Transverse colon (tissue), 4 donors: ENCODE measurements around the gene MAP3K14. TPM values are rescaled to one million over a fixed set of nuclear protein-coding genes. Genes with fewer than 3 reads are reported as not detected.

ENCODE experiments used
- DNase-seq: peaks from one replicate; pipeline ENCODE4 v3.0.0-alpha.2; 2019
- H3K27ac ChIP-seq, 4 donors: fragments of 200-600 bp; sonication (generic); 2 replicates each; pipeline ENCODE4 v1.5.1; 2016 to 2018; ENCODE audit warnings: inconsistent platforms in 4 of 4
- H3K27me3 ChIP-seq: fragments of 200-600 bp; sonication (generic); 2 replicates; pipeline ENCODE4 v1.5.1; 2017; ENCODE audit warnings: inconsistent platforms
- H3K36me3 ChIP-seq, 4 donors: fragments of 200-600 bp; sonication (generic); 2 replicates each; pipeline ENCODE4 v1.5.1; 2017 to 2019; ENCODE audit warnings: inconsistent platforms in 4 of 4
- H3K4me1 ChIP-seq, 4 donors: fragments of 200-600 bp; sonication (generic); 2 replicates each; pipeline ENCODE4 v1.5.1; 2017 to 2020; ENCODE audit warnings: inconsistent platforms in 4 of 4
- H3K4me3 ChIP-seq, 4 donors: fragments of 200-600 bp; sonication (generic); 1 replicate in 1 of 4; 2 replicates in 3 of 4; pipeline versions ENCODE4 v1.5.1 to v1.6.1; 2017 to 2019; ENCODE audit warnings: inconsistent platforms in 4 of 4
- H3K9me3 ChIP-seq, 2 donors: fragments of 200-600 bp; sonication (generic); 2 replicates each; pipeline ENCODE4 v1.5.1; 2017 to 2019; ENCODE audit warnings: inconsistent platforms in 2 of 2
- EP300 ChIP-seq: sonication (generic); formaldehyde crosslinking; IDR thresholded peaks from one replicate; pipeline ENCODE4 v1.6.1; 2017; ENCODE audit warnings: antibody characterized with exemption, low read depth
- POLR2A ChIP-seq: fragments of 450-650 bp; IDR thresholded peaks from one replicate; pipeline ENCODE4 v1.6.1; 2016; ENCODE audit warnings: antibody characterized with exemption, mild to moderate bottlenecking, moderate library complexity
- POLR2AphosphoS5 ChIP-seq, 3 donors: sonication (generic); formaldehyde crosslinking; IDR thresholded peaks; one replicate each; pipeline ENCODE4 v1.6.1; 2016; ENCODE audit warnings: antibody characterized with exemption in 3 of 3
- WGBS, 2 donors: methylation state at CpG; one replicate each; pipeline ENCODE4 v1.1.5; 2018; ENCODE audit warnings: low coverage in 1 of 2; 5-methylcytosine and 5-hydroxymethylcytosine counted together
- in situ Hi-C, 4 donors: fragments of 200-750 bp; cut with MboI; loops; one replicate each; pipeline versions ENCODE4 v1.15.0 to v1.15.1; 2017; ENCODE audit warnings: low sequenced_read_pairs in 3 of 4, low pct_ligation_motif_present in 1 of 4, low pct_unique_long_range_greater_than_20kb in 1 of 4
- intact Hi-C: fragments of 100-400 bp; cut with DNase I; formaldehyde crosslinking; loops from one replicate; pipeline ENCODE4 v1.15.1; 2023; ENCODE audit warnings: low total_unique reads
- total RNA-seq, 4 donors: library from RNA; depleted of rRNA; stranded (reverse); fragments of >200 nt; gene quantifications; one replicate each; pipeline ENCODE4 v1.1.0, GENCODE V29; 2016
- TF ChIP-seq, protein P1 (sequence below), 5 experiments: fragments of 200-600 bp in 3 of 5; fragments of 450-650 bp in 2 of 5; sonication (generic) in 3 of 5; IDR thresholded peaks; 1 replicate in 2 of 5; 2 replicates in 3 of 5; pipeline ENCODE4 v1.5.1; 2016 to 2017; ENCODE audit warnings: antibody characterized with exemption in 5 of 5, inconsistent platforms in 3 of 5, mild to moderate bottlenecking in 2 of 5, moderate library complexity in 1 of 5

Gene MAP3K14
- total RNA-seq, 4 donors from 2014 or later, result 13.0 to 33.7 (median 18.7) TPM

GRCh38 chr17:45341533-45342158 lies 24.8 kb upstream of the MAP3K14 start:
- H3K27ac ChIP-seq, result peak overlapping the region in 1 of 4 donors; percentile 19
- TF ChIP-seq, protein P1, sequence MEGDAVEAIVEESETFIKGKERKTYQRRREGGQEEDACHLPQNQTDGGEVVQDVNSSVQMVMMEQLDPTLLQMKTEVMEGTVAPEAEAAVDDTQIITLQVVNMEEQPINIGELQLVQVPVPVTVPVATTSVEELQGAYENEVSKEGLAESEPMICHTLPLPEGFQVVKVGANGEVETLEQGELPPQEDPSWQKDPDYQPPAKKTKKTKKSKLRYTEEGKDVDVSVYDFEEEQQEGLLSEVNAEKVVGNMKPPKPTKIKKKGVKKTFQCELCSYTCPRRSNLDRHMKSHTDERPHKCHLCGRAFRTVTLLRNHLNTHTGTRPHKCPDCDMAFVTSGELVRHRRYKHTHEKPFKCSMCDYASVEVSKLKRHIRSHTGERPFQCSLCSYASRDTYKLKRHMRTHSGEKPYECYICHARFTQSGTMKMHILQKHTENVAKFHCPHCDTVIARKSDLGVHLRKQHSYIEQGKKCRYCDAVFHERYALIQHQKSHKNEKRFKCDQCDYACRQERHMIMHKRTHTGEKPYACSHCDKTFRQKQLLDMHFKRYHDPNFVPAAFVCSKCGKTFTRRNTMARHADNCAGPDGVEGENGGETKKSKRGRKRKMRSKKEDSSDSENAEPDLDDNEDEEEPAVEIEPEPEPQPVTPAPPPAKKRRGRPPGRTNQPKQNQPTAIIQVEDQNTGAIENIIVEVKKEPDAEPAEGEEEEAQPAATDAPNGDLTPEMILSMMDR (IDR thresholded peaks at IDR 0.05), result no peak
- no peak for TF ChIP-seq POLR2A
- TF ChIP-seq POLR2AphosphoS5 (IDR thresholded peaks at IDR 0.05), result no peak
- TF ChIP-seq EP300, result no peak
- in situ Hi-C loops, result no loop called here

DNA sequence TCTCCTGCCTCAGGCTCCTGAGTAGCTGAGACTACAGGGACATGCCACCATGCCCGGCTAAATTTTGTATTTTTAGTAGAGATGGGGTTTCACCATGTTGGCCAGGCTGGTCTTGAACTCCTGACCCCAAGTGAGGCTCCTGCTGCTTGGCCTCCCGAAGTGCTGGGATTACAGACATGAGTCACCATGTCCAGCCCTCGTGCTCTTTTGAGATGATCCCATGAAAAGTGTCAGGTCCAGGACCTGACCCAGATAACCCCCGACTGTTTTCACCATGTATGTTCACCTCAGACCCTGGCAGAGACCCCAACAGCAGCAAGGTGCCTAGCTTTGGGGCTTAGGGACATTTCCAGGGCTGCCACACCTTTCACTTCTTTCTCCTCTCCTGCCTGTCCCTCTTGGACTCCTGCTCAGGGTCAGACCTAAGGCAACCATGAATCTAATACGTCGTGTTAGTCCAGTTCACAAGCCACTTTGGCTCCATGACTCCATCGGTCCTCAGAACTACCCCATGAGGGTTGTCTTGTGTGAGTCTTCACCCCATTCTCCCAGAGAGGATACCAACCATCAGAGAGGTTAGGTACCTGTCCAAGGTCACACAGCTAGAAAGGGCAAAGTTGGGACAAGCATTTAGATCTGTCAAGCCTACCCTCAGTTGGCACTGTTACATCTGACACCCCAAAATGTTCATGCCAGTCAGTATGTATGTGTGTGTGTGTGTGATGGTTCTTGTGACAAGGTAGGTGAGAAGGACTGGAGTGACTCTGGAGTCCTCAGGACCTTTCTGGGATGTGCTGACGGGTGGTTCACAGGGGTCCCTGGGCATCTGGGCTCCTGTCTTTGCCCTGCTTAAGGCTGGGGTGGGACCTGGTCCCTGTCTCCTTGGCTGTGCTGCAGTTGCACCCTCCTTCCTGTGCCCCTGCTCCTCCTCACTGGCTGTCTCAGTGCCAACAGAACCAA lies 23.1 kb upstream of the MAP3K14 start:
- 60 to 86% methylated on average over 1 to 8 of the region's 8 CpGs for WGBS, 2 donors
- Histone ChIP-seq H3K4me1 (peaks cover 0 to 2% (median 0%) of the 10 kb centered on the region in 4 donors), H3K4me3 (no peak overlapping the region), H3K36me3 (no peaks in the 10 kb centered on the region), H3K27ac (no peak overlapping the region), H3K9me3 (no peaks in the 10 kb centered on the region), H3K27me3 (no peaks in the 10 kb centered on the region)
- intact Hi-C loops, result no loop called here
- no peak for TF ChIP-seq POLR2A
- TF ChIP-seq POLR2AphosphoS5 (IDR thresholded peaks at IDR 0.05), result no peak
- TF ChIP-seq, protein P1 (IDR thresholded peaks at IDR 0.05), result no peak
- TF ChIP-seq EP300, result no peak
- in situ Hi-C loops, result no loop called here
- DNase-seq, result no peak

More at GRCh38 chr17:45341533-45342158, 24.8 kb upstream of the MAP3K14 start:
- H3K9me3 ChIP-seq, result no peaks in the 10 kb centered on the region
- WGBS, 2 donors, result 57 to 80% methylated on average over 1 to 14 of the region's 14 CpGs
- peak; percentile 7 for DNase-seq
- no peaks in the 10 kb centered on the region for H3K27me3 ChIP-seq
- H3K4me3 ChIP-seq, result no peak overlapping the region
- no peaks in the 10 kb centered on the region for H3K36me3 ChIP-seq
- intact Hi-C loops, result no loop called here
- peaks cover 0 to 18% (median 6%) of the 10 kb centered on the region in 4 donors for H3K4me1 ChIP-seq

DNA sequence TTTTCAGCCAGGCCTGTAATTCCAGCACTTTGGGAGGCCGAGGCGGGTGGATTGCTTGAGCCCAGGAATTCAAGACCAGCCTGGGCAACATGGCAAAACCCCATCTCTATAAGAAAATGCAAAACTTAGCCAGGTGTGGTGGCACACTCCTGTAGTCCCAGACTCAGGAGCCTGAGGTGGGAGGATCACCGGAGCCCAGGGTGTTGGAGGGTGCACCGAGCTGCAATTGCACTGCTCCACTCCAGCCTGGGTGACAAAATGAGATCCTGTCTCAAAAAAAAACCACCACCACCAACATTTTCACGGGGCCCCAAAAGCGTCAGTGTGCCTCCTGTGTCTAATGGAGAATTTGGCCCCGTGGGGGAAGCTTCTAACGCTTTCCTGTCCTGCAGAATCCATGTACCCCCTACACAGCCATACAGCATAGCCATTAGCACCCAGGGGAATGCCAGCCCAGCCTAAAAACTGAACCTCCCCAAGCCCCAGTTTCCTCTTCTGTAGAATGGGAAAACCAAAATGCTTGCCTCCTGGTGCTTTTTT lies 22.2 kb upstream of the MAP3K14 start:
- TF ChIP-seq EP300 (no peak), POLR2AphosphoS5 (IDR thresholded peaks at IDR 0.05) (no peak), POLR2A (no peak)
- TF ChIP-seq, protein P1 (IDR thresholded peaks at IDR 0.05), result no peak
- DNase-seq, result no peak
- Histone ChIP-seq H3K9me3 (no peaks in the 10 kb centered on the region), H3K36me3 (no peaks in the 10 kb centered on the region), H3K27me3 (no peaks in the 10 kb centered on the region), H3K4me1 (no peaks in the 10 kb centered on the region), H3K27ac (no peak overlapping the region), H3K4me3 (no peak overlapping the region)
- 92 to 100% methylated on average over 2 to 8 of the region's 8 CpGs for WGBS, 2 donors
- in situ Hi-C loops, result no loop called here
- intact Hi-C loops, result no loop called here
